GM12801 (cell line): Measurements from ENCODE around the gene LYPD6B.

ENCODE experiments used
- CTCF ChIP-seq: IDR thresholded peaks from one replicate; pipeline ENCODE4 v1.5.1; 2011; ENCODE audit warnings: control low read depth; ENCODE audit not compliant: insufficient read length; ENCODE audit errors: extremely low read depth

The LYPD6B gene

GRCh38 chr2:149058936-149059335, 20.4 kb downstream of the LYPD6B start:
- TF ChIP-seq CTCF = no peak

GRCh38 chr2:149059822-149060221, 21.3 kb downstream of the LYPD6B start:
- TF ChIP-seq CTCF = no peak

- no peak for TF ChIP-seq CTCF
Observed at GRCh38 chr2:149061133-149061745, 22.7 kb downstream of the LYPD6B start.

GRCh38 chr2:149062531-149062930, 24.0 kb downstream of the LYPD6B start:
- no peak for TF ChIP-seq CTCF

- TF ChIP-seq CTCF = no peak
Observed at GRCh38 chr2:149063177-149063576, 24.7 kb downstream of the LYPD6B start.

- TF ChIP-seq CTCF = no peak
Observed at GRCh38 chr2:149064365-149064841, 25.9 kb downstream of the LYPD6B start.

GRCh38 chr2:149064856-149065630, 26.5 kb downstream of the LYPD6B start:
- no peak for TF ChIP-seq CTCF
